ENCODE data around the gene DEFB114.

The DEFB114 gene

DNA sequence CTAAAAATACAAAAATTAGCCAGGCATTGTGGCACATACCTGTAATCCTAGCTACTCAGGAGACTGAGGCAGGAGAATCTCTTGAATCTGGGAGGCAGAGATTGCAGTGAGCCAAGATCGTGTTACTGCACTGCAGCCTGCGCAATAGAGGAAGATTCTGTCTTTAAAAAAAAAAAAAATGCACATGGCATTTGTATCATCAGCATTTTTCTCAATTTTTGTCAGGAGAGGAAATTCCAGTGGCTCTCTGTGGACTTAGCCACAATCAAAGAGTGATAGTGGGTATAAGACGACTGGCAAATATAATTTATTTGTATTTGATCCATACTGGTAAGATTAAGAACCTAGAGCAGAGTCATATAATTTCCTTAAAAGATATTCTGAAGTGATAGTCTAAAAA is 28.6 kb downstream of the DEFB114 start:
- DNase-seq (ENCODE audit: low spot score): no peak

DNA sequence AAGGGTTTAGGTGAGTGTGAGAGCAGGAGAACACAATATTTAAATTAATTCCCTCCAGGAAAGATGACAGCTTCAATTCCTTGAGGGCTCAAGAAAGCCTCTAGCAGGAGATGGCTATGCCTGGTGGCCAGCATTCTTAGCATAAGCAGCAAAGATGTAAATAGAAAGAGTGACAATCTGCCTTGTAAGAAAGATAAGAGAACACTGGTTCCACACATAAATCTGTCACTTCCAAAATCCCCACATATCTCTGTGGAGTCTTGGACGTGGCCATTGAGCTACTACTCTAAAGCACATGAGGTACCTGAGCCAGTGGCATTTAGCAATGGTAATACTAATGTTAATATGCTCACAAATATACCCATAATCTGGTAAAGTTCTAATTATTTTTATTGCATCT is 29.2 kb downstream of the DEFB114 start:
- no peak for DNase-seq (ENCODE audit: low spot score)

DNA sequence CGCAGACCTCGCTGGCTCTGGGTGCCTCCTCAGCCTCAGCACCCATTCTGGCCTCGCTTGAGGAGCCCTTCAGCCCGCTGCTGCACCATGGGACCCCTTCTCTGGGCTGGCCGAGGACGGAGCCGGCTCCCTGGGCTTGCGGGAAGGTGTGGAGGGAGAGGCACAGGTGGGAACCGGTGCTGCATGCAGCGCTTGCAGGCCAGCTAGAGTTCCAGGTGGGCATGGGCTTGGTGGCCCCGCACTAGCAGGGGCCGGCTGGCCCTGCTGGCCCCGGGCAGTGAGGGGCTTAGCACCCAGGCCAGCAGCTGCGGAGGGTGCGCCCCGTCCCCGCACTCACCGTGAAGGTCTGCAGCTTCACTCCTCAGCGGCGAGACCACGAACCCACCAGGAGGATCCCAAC is 30.4 kb downstream of the DEFB114 start:
- DNase-seq (ENCODE audit: low spot score): no peak

DNA sequence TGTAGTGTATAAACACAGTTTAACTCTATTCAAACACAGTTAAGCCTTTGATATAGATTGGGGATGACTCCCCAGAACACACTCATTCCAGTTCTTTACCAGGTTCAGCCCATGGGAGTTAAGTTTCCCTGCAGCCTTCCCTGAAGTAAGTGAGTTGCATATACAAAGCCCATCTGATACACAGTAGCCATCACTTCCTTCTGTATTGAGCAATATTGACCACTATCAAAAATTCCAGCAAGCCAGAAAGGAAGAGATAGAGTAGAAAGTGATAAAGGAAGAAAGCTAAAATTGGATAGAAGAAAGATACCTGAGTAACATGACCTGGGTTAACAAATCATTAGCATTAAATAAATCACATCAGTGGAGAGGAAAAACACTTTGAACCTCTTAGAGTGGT is 34.6 kb downstream of the DEFB114 start:
- no peak for DNase-seq (ENCODE audit: low spot score)

DNA sequence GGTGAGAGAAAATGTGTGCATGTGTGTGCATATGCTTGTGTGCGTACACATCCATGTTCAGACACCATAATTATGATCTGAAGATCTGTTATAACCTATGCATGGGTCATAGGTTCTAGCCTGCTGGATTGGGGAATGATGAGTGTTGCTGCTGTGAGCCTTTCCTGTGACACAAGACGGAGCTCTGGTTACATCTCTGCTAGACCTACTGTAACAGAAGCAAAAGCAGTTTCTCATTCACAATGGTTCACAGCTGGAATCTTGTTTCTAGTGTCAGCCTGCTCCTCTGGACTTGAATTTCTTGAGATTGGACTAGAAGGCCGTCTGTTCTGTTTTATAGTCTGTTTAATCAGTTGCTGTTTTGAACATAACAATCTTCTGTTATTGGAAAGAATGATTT is 40.1 kb downstream of the DEFB114 start:
- DNase-seq (ENCODE audit: low spot score): peak; percentile 14

DNA sequence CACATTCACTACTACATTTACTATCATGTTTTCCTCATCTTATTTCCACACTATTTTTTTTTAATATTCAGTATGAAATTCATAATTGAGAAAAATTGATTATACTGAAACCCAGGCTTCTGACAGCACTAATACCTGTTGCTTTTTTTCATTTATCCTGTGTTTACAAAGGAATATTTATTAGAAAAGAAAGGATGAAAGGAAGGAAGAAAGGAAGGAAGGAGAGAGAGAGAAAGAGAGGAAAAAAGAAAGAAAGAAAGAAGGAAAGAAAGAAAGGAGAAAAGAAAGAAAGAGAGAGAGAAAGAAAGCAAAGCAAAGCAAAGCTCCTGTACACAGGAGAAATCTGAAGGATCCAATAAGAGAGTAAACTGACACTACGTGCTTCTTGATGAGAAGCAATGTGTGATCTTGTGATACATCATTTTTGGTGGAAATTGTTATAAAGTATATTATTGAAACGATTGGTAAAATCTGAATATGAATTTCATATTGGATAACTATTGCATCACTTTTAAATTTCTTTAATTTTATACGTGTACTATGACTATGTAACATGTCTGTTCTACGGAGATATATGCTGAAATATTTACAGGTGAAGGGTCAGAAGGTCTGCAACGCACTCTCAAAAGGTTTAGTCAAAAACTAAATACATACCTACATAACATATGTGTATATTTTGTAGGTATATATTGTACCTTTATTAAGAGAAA is 43.9 kb downstream of the DEFB114 start:
- DNase-seq (ENCODE audit: low spot score): no peak

DNA sequence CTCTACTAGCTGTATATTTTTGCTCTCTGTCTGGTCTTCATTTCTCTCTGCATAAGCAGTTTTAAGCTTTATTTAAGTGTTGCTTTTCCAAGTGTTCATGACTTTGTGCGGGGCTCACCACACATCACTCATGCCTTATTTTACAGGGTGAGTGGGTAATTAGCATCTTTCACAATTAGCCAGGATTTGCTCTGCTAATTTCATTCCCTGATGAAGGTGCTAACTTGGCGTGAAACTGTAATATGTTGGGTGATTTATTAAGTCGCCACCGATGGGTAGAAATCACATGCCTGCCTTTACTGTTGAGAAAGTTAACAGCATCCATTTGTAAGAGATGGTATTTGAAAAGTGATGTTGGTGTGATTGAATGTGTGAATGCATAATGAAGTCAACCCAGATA is 44.7 kb downstream of the DEFB114 start:
- DNase-seq (ENCODE audit: low spot score): no peak

DNA sequence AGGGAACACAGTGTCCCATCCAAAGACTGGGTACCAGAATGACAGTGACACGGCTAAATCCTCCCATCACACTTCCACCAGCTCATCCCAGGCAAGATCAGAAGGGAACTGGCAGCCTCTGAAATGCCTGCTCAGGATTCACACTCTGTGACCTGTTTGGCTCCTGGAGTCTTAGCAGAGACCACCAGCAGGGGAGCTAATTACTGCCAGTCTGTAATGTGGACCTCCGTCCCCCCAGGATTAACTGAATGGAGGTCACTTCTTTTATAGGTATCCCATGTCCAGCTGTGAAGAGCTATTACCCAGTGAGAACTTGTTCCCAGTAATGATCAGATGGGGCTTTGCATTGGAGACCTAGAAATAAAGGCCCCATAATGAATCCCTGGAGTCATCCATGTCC is 45.2 kb downstream of the DEFB114 start:
- no peak for DNase-seq (ENCODE audit: low spot score)

DNA sequence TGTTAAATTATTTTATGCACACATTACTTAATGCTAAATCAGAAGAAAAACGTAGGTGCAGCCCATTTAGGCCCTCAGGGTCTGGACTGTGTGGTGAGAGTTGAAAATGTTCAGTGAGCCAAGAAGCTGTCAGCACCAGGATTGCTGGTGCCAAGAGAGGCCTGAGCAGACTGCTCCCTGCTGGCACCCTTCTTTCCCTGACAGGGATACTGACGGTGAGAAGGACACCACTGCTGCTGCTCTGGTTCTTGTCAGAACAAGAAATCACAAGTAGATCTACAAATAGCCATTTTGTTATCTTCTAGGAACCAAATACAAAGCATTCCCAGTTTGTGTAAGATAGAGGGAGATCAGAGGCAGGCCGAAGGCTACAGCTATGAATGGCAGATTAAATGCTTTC is 48.9 kb downstream of the DEFB114 start:
- no peak for DNase-seq (ENCODE audit: low spot score)

DNA sequence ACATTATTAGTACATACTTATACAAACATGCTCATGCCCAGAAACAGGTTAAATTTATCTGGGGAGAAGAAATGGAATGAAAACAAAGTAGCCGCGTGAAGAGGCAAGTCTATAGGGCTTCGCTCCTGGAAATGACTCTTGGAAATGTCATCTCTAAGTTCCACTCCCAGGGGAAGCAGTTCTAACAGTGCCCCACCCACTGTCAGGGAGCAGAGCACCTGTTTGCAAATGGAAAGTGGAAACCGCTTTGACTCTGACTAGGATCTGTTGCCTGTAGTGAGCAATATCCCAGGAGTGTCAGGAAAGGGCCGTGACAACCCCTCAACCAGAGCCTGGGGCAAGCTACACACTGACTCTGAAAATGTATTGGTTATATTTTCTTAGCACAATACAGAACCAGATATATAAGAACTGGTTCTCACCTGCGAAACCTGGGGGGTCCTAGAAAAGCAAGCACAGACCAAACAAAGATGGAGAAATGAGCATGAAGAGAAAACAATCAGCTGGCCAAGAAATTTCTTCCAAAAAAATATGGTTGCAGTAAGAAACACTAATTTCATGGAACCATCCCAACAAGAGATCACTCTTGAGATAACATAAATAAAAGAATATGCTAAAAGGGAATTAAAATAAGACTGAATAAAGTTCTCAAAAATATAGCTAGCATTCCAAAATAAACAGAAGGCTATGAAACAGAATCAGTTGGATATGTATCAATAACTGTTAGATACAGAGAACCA is 50.2 kb downstream of the DEFB114 start:
- DNase-seq (ENCODE audit: low spot score): no peak

DNA sequence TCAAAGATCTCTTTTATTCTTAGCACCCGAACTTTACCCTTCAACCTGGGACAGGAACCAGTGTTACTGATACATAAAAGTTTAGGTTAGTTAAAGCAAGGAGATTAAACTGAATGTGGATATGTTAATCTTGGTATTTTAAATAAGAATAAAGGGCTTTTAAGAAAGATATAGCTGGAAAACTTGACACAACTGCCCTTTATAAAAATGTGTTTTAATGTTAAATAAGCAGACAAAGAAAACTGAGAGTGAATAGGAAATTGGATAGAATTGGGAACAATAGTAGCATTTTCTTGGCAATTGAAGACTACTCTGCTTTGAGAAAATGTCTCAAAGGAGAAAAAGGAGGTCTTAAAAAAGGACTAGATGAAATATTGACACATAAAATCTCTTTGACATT is 51.8 kb downstream of the DEFB114 start:
- DNase-seq (ENCODE audit: low spot score): no peak

DNA sequence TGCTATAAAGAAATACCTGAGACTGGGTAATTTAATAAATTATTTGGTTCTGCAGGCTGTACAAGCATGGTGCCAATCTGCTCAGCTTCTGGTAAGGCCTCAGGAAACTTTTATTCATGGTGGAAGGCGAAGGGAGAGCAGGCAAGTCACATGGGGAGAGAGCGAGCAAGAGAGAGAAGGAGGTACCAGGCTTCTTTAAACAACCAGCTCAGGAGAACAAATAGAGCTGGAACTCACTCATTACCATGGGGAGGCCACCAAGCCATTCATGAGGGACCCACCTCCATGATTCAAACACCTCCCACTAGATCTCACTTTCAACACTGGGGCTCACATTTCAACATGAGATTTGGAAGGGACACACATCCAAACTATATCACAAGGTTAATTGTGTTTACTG is 52.7 kb downstream of the DEFB114 start:
- no peak for DNase-seq (ENCODE audit: low spot score)
